Ectodermal cell (in vitro differentiated cells): ENCODE measurements around the gene ZACN.

Source experiments
- H3K27ac ChIP-seq: 2 replicates; pipeline ENCODE4 v1.7.0; 2013; ENCODE audit warnings: mild to moderate bottlenecking, low read depth, low read length; ENCODE audit not compliant: insufficient read depth, poor library complexity, severe bottlenecking
- H3K27me3 ChIP-seq: 2 replicates; pipeline ENCODE4 v1.7.0; 2013; ENCODE audit warnings: mild to moderate bottlenecking, low read length; ENCODE audit not compliant: insufficient read depth, control insufficient read depth, poor library complexity, severe bottlenecking
- H3K36me3 ChIP-seq: one replicate; pipeline ENCODE4 v1.7.0; 2013; ENCODE audit warnings: low read length; ENCODE audit not compliant: control insufficient read depth, insufficient read depth
- H3K4me1 ChIP-seq: one replicate; pipeline ENCODE4 v1.7.0; 2013; ENCODE audit warnings: low read length; ENCODE audit not compliant: control insufficient read depth, insufficient read depth
- H3K4me3 ChIP-seq: 2 replicates; pipeline ENCODE4 v1.7.0; 2013; ENCODE audit warnings: low read depth, low read length, control low read depth; ENCODE audit not compliant: insufficient read depth
- H3K9me3 ChIP-seq: 2 replicates; pipeline ENCODE4 v1.7.0; 2013; ENCODE audit warnings: mild to moderate bottlenecking, low read length, moderate library complexity; ENCODE audit not compliant: control insufficient read depth
- WGBS, 2 experiments: methylation state at CpG; one replicate each; pipeline ENCODE4 v1.1.7; 2013; ENCODE audit warnings: missing lambda C conversion rate in 2 of 2; 5-methylcytosine and 5-hydroxymethylcytosine counted together

The ZACN gene

DNA sequence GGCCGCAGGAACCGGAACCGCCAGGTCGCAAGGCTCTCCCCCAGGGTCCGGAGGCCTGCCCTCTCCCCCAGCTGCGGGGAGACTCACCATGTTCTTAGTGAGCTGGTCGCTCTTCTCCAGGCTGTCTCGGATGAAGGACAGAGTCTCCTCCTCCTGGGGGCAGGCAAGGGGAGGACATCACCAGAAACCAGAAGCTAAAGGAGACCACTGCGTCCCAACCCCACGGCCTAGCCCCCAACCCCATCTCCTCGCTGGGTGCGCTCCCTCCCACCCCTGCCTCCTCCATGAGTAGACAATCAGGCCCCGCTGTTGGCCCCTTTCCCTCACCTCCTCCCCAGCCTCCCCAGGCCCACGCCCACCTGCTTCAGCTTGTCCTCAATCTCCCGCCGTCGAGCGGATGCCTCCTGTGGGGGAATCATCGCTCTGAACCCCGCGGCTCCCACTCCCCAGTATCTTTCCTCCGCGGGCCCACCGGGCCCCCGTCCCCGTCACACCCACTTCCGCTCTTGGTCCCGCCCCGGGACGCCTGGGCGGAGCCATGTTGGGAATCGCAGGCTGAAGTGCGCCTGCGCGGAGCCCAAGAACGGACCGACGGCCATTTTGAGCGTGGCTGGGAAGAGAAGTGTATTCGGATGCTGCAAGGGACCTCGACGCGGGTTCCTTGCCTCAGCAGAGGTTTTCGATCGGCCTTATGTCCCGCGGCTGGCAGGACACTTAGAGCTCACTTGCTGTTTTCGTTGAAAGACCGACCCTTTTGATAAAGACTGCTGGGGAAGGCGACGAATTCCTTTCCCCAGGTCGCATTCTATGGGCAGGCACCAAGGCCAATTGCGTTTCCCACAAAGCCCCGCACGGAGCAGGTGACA is 24.5 kb downstream of the ZACN start, which contains the start of gene EXOC7:
Gene EXOC7, minus strand, starts transcription at position 514 of the 866 bp plus-strand sequence. Its CDS starts 95 bp downstream, at position 419.
- Histone ChIP-seq H3K9me3 (no peaks in the 10 kb centered on the region), H3K27ac (peak within 1 kb of the TSS; percentile 82), H3K27me3 (no peaks in the 10 kb centered on the region), H3K36me3 (peaks cover 12% of the 10 kb centered on the region), H3K4me3 (peak within 1 kb of the TSS; percentile 91), H3K4me1 (peaks cover 6% of the 10 kb centered on the region)
- 8% methylated on average over 55 of the region's 55 CpGs for WGBS, 2 experiments

DNA sequence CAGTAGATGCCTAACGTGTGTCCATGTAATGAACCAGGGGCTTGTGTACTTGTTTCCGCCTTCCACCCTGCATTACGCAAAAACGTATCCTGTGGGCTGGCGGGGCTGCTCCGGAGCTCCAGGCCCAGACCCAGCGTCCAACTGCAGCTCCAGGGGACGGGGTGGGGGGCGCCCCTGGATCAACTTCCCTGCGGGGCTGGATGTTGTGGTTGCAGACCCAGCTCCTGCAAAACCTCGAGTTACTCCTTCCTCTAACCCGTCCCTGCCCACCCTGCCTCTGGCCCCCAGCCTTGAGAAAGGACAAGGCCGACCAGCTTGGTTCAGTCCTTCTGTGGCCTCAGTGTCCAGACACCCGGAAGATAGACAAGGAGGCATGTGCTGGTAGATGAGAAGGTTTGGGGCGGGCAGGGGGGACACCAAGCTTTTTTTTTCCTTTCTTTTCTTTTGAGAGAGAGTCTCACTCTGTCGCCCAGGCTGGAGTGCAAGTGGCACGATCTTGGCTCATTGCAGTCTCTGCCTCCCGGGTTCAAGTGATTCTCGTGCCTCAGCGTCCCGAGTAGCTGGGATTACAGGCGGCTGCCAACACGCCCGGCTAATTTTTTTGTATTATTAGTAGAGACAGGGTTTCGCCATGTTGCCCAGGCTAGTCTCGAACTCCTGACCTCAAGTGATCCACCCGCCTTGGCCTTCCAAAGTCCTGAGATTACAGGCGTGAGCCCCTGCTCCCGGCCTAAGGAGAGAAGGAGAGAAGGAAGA is 25.3 kb downstream of the ZACN start:
- Histone ChIP-seq H3K4me3 (peak overlapping the region; percentile 91), H3K27ac (peak overlapping the region; percentile 82)
- 91% methylated on average over 29 of the region's 29 CpGs for WGBS, 2 experiments

DNA sequence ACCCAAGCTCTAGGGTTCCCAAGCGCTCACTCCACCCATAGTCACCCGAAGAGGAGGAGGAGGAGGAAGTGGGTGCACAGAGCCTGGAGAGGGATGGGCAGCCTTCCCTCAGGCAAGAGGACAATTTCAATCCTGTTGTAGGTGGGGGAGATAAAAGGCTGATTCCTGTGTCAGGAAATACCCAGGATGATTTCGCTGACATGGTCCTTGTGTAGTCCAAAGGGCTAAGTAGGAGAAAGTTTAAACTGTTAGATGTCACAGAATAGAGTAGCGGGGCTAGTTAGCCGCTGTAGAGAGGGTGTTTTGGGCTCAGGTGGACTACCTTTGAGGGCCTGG is 25.9 kb downstream of the ZACN start:
- Histone ChIP-seq H3K4me1 (peaks cover 6% of the 10 kb centered on the region), H3K27ac (no peak overlapping the region), H3K4me3 (no peak overlapping the region), H3K27me3 (no peaks in the 10 kb centered on the region), H3K36me3 (peaks cover 11% of the 10 kb centered on the region), H3K9me3 (no peaks in the 10 kb centered on the region)
- 79 to 93% methylated on average over 4 to 5 of the region's 5 CpGs for WGBS, 2 experiments

More for the DNA sequence above, 25.3 kb downstream of the ZACN start:
- H3K36me3 ChIP-seq: peaks cover 12% of the 10 kb centered on the region
- no peaks in the 10 kb centered on the region for H3K27me3 ChIP-seq
- no peaks in the 10 kb centered on the region for H3K9me3 ChIP-seq
- H3K4me1 ChIP-seq: peaks cover 6% of the 10 kb centered on the region

DNA sequence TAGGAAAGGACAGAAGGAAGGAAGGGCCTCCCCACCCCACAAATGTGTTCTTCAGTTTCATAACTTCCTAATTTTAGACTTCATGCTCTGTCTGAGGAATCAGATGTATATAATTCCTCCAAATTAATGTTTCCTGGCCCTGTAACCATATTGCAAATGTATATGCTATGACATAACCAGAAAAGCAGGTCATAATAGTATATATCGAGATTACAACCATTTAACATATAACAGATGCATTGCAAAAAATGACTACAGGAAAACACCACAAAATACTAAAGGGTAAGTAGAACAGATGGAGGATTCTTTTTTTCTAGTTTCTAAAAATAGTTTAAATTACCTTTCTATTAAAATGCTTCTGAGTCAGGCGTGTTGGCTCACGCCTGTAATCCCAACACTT is 27.7 kb downstream of the ZACN start:
- no peaks in the 10 kb centered on the region for H3K36me3 ChIP-seq
- H3K4me3 ChIP-seq: no peak overlapping the region
- H3K27ac ChIP-seq: no peak overlapping the region
- peaks cover 6% of the 10 kb centered on the region for H3K4me1 ChIP-seq
- WGBS, 2 experiments: 95 to 98% methylated on average over 2 to 3 of the region's 3 CpGs
- no peaks in the 10 kb centered on the region for H3K9me3 ChIP-seq
- H3K27me3 ChIP-seq: no peaks in the 10 kb centered on the region

DNA sequence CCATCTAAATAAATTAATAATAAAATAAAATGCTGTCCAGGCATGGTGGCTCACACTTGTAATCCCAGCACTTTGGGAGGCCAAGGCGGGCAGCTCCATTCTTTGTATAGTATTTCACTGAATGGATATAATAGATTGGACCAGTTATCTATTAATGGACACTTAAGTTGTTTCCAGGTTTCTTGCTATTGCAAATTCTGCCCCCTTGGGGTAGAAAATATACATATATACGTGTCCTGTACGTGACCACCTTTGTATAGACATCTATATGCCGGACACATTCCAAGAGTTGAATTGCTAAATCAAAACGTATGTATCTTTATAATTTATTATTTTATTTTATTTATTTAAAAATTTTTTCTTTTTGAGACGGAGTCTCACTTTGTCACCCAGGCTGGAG is 28.5 kb downstream of the ZACN start:
- Histone ChIP-seq H3K4me1 (peaks cover 6% of the 10 kb centered on the region), H3K9me3 (no peaks in the 10 kb centered on the region), H3K4me3 (no peak overlapping the region), H3K27ac (no peak overlapping the region), H3K36me3 (no peaks in the 10 kb centered on the region), H3K27me3 (no peaks in the 10 kb centered on the region)
- 95 to 96% methylated on average over 3 to 5 of the region's 6 CpGs for WGBS, 2 experiments

DNA sequence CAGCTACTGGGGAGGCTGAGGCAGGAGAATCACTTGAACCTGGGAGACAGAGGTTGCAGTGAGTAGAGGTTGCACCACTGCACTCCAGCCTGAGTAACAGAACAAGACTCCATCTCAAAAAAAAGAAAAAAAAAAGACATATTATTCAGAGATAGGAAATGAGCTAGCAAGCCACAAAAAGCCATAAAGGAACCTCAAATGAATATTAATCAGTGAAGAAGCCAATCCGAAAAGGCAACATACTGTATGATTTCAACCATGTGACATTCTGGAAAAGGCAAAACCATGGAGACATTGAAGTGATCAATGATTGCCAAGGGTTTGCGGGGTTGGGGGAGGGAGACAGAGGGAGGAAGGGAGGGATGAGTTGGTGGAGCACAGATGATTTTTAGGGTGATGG is 33.0 kb downstream of the ZACN start:
- Histone ChIP-seq H3K9me3 (no peaks in the 10 kb centered on the region), H3K27ac (no peak overlapping the region), H3K27me3 (no peaks in the 10 kb centered on the region), H3K4me3 (no peak overlapping the region), H3K4me1 (no peaks in the 10 kb centered on the region), H3K36me3 (no peaks in the 10 kb centered on the region)
- 93 to 99% methylated on average over 2 of the region's 2 CpGs for WGBS, 2 experiments

DNA sequence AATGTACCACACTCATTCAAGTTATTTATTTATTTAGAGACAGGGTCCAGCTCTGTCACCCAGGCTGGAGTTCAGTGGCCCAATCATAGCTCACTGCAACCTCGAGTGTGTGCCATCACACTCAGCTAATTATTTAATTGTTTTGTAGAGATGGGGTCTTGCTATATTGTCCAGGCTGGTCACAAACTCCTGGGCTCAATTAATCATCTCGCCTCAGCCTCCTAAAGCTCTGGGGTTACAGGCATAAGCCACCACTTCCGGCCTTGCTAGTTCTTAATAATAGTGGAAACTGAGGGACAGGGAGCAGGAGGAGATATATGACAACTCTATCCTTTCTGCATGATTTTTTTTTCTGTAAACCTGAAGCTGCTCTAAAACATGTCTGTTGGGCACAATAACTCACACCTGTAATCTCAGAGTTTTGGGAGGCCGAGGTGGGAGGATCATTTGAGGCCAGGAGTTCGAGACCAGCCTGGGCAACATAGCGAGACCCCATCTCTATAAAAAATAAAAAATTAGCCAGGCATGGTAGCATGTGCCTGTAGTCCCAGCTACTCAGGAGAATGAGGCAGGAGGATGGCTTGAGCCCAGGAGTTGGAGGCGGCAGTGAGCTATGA is 36.3 kb downstream of the ZACN start:
- Histone ChIP-seq H3K4me3 (no peak overlapping the region), H3K36me3 (no peaks in the 10 kb centered on the region), H3K27ac (no peak overlapping the region), H3K9me3 (no peaks in the 10 kb centered on the region), H3K27me3 (peaks cover 1% of the 10 kb centered on the region), H3K4me1 (peaks cover 6% of the 10 kb centered on the region)
- 83 to 94% methylated on average over 7 of the region's 7 CpGs for WGBS, 2 experiments

DNA sequence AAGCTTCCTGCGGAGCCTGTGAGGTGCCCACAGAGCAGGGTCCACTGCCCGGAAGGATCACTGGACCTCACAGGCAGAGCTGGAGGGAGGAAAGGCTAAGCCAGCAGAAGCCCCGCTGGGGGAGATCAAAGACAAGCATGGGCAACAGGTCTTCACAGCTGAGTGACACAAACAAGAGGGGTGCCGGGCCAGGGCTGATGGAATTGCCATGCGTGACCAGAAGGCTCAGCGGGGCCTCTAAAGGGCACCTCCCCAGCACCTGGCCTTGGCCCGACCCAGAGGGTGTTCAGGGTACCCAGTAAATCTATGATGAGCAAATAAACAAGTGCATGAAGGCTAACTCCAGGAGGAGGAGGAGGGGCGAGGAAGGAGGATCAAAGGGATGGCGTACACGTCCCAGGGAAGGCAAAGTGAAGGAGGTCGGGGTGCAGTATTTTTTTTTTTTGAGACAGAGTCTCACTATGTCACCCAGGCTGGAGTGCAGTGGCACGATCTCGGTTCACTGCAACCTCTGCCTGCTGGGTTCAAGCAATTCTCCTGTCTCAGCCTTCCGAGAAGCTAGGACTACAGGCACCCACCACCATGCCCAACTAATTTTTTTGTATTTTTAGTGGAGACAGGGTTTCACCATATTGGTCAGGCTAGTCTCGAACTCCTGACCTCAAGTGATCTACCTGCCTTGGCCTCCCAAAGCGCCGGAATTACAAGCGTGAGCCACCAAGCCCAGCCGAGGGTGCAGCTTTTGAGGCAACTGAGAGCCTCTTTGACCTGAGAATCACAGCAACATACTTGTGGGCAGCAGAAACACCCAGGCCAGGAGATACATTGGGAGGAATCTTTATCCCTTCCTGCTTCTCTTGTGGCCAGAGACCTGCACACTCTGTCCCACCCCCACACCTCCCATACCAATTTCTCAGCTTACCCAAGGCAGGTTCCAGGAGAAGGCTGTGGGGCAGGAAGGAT is 40.7 kb downstream of the ZACN start:
- Histone ChIP-seq H3K36me3 (no peaks in the 10 kb centered on the region), H3K27me3 (peaks cover 21% of the 10 kb centered on the region), H3K4me3 (no peak overlapping the region), H3K9me3 (no peaks in the 10 kb centered on the region), H3K4me1 (peaks cover 10% of the 10 kb centered on the region), H3K27ac (no peak overlapping the region)
- 71 to 72% methylated on average over 19 of the region's 19 CpGs for WGBS, 2 experiments

DNA sequence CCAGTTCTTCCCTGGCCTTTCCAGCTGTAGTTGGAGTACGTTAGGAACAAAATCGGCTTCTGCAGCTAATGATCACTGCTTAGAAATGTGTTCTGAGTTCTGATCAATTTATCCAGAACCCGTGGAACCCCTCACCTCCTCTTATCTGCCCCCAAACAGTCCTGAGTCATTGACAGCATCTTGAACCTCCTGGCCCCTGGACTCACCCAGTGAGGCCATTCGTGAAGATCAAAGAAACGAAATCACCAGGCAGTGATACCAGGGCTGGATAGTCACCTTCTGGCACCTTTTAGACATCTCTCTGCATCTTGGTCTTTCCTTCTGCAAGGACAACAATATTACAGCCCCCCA is 41.7 kb downstream of the ZACN start:
- Histone ChIP-seq H3K9me3 (no peaks in the 10 kb centered on the region), H3K27me3 (peaks cover 21% of the 10 kb centered on the region), H3K4me3 (no peak overlapping the region), H3K4me1 (peaks cover 10% of the 10 kb centered on the region), H3K36me3 (no peaks in the 10 kb centered on the region), H3K27ac (no peak overlapping the region)
- WGBS, 2 experiments: 72 to 79% methylated on average over 5 of the region's 5 CpGs
